ENCODE data around the gene PLN.

DNA sequence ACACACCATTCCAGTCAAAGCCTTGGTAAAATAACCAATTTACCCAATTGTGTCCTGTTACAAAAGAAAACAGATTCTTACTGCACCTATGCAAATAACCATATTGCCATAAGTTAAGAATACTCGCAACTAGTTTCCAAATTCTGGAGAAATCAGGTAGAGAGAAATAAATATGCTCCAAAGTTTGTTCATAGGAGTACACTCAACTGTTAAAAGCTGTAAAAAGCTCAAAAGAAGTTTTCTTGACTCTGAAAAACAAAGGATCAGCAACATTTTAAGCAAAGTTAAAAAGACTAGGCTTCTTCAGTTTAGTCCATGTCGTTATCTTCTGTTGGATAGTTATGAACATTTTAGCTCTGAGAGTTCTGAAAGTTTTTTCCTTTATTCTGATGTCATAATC lies 55.3 kb downstream of the PLN start:
- no peak for TF ChIP-seq POLR2AphosphoS5 (IDR thresholded peaks at IDR 0.05)
- TF ChIP-seq POLR2A (IDR thresholded peaks at IDR 0.05), result no peak
- TF ChIP-seq, protein P1, sequence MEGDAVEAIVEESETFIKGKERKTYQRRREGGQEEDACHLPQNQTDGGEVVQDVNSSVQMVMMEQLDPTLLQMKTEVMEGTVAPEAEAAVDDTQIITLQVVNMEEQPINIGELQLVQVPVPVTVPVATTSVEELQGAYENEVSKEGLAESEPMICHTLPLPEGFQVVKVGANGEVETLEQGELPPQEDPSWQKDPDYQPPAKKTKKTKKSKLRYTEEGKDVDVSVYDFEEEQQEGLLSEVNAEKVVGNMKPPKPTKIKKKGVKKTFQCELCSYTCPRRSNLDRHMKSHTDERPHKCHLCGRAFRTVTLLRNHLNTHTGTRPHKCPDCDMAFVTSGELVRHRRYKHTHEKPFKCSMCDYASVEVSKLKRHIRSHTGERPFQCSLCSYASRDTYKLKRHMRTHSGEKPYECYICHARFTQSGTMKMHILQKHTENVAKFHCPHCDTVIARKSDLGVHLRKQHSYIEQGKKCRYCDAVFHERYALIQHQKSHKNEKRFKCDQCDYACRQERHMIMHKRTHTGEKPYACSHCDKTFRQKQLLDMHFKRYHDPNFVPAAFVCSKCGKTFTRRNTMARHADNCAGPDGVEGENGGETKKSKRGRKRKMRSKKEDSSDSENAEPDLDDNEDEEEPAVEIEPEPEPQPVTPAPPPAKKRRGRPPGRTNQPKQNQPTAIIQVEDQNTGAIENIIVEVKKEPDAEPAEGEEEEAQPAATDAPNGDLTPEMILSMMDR (IDR thresholded peaks at IDR 0.05), result no peak
- no peak for TF ChIP-seq EP300 (IDR thresholded peaks at IDR 0.05; ENCODE audit: low read depth)
